Ramos (cell line): ENCODE data around the gene DGCR6.
"Not testable (repeated sequence)": the region's sequence is repeated elsewhere in the genome, so short reads cannot be mapped to it uniquely, and the experiment has no call there.

Source experiments
- in situ Hi-C: fragments of 300-500 bp; cut with MboI; formaldehyde crosslinking; loops from one replicate; pipeline ENCODE4 v1.14.3; 2022; ENCODE audit warnings: low sequenced_read_pairs; ENCODE audit not compliant: unreplicated experiment

The DGCR6 gene

GRCh38 chr22:18959741-18960140 is 53.6 kb downstream of the DGCR6 start:
- in situ Hi-C loops: not testable (repeated sequence)

DNA sequence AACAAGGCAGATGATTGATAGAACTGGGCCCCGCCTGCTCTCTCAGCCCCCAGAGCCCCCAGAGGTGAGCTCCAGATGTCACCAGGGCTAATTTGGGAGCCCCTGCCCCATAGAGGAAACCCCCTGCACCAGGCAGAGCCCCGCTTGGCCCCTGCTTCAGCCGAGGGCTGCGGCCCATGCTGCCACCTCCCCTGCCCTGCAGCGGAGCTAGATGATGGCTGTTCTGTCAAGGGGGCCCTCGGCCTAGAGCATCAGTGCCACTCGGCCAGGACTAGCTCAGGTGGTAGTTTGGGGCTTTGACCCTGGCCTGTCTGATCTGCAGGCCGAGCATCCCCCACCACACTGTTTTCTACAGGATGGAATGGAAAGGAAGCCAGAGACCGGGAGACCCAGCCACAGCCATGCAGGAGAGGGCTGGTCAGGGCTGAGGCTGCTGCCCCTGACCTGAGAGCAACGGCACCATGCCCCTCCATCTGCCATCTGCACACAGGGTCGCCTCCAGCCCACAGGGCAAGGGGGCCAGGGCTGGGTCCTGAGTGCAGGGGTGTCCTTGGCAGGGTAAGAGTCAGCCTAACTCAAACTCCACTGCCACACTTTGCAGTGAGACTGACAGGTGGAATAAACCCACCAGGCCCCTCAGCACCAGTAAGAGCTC is 54.2 kb downstream of the DGCR6 start:
- in situ Hi-C loops: not testable (repeated sequence)

- in situ Hi-C loops: not testable (repeated sequence)
Observed at GRCh38 chr22:18961201-18961600, 55.1 kb downstream of the DGCR6 start.
